ENCODE measurements around the gene NID2.

NID2 gene

GRCh38 chr14:52029881-52030280, 39.0 kb downstream of the NID2 start:
- H3K4me3 ChIP-seq (ENCODE audit: low read length in 2 of 2) = no peak overlapping the region
- no peaks in the 10 kb centered on the region for H3K36me3 ChIP-seq (ENCODE audit: control insufficient read depth in 2 of 2, insufficient read depth in 2 of 2, low read length in 2 of 2)
- H3K27me3 ChIP-seq (ENCODE audit: control insufficient read depth in 2 of 2, insufficient read depth in 2 of 2, low read length in 2 of 2) = no peaks in the 10 kb centered on the region
- no peak overlapping the region for H3K27ac ChIP-seq (ENCODE audit: low read depth in 2 of 2, low read length in 2 of 2)
- no peak overlapping the region for H3K9ac ChIP-seq (ENCODE audit: low read depth in 1 of 2, low read length in 2 of 2)
- H3K9me3 ChIP-seq (ENCODE audit: control insufficient read depth in 2 of 2, low read length in 2 of 2) = no peaks in the 10 kb centered on the region
- H3K4me1 ChIP-seq (ENCODE audit: control insufficient read depth in 2 of 2, insufficient read depth in 2 of 2, low read length in 2 of 2) = peaks cover 0 to 4% of the 10 kb centered on the region in 2 donors

GRCh38 chr14:52026901-52027300, 42.0 kb downstream of the NID2 start:
- Histone ChIP-seq H3K9ac (ENCODE audit: low read depth in 1 of 2, low read length in 2 of 2) (no peak overlapping the region), H3K36me3 (ENCODE audit: control insufficient read depth in 2 of 2, insufficient read depth in 2 of 2, low read length in 2 of 2) (no peaks in the 10 kb centered on the region), H3K27me3 (ENCODE audit: control insufficient read depth in 2 of 2, insufficient read depth in 2 of 2, low read length in 2 of 2) (no peaks in the 10 kb centered on the region), H3K27ac (ENCODE audit: low read depth in 2 of 2, low read length in 2 of 2) (no peak overlapping the region), H3K9me3 (ENCODE audit: control insufficient read depth in 2 of 2, low read length in 2 of 2) (no peaks in the 10 kb centered on the region), H3K4me3 (ENCODE audit: low read length in 2 of 2) (no peak overlapping the region), H3K4me1 (ENCODE audit: control insufficient read depth in 2 of 2, insufficient read depth in 2 of 2, low read length in 2 of 2) (peaks cover 4% of the 10 kb centered on the region in 2 donors)

DNA sequence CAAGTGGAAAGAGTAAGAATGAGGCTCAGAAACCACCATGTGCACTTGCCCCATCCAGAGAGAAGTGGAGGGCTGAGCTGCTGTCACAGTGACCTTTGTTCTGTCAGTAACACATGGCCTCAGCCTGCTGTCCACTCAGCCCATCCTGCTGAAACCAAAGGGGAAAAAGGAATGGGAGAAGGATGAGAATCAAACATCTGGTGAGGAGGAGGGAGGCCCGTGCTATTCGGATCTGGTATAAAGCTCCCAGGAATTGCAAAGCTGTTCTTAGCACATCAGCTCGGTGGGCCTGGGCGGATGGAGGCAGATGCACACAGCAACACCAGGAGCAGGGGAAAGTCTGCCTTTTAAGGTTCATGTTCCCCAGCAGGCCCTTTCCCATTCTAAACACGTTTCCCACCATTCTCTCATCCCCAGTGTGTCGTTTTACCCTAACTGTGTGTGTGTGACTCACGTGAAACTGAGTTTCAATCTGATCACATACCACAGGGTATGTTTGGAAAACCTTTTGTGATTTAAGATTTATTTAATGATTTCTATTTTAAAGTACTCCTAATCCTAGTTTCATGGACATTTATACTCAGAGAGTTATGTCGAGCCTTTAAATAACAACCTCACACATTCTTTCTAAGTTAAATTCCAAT, 42.7 kb downstream of the NID2 start:
- Histone ChIP-seq H3K36me3 (ENCODE audit: control insufficient read depth in 2 of 2, insufficient read depth in 2 of 2, low read length in 2 of 2) (no peaks in the 10 kb centered on the region), H3K4me1 (ENCODE audit: control insufficient read depth in 2 of 2, insufficient read depth in 2 of 2, low read length in 2 of 2) (peaks cover 10 to 11% of the 10 kb centered on the region in 2 donors), H3K27me3 (ENCODE audit: control insufficient read depth in 2 of 2, insufficient read depth in 2 of 2, low read length in 2 of 2) (no peaks in the 10 kb centered on the region), H3K9me3 (ENCODE audit: control insufficient read depth in 2 of 2, low read length in 2 of 2) (no peaks in the 10 kb centered on the region), H3K27ac (ENCODE audit: low read depth in 2 of 2, low read length in 2 of 2) (no peak overlapping the region), H3K9ac (ENCODE audit: low read depth in 1 of 2, low read length in 2 of 2) (no peak overlapping the region), H3K4me3 (ENCODE audit: low read length in 2 of 2) (no peak overlapping the region)

- no peak overlapping the region for H3K27ac ChIP-seq (ENCODE audit: low read depth in 2 of 2, low read length in 2 of 2)
Measured at GRCh38 chr14:52025310-52025709, 43.5 kb downstream of the NID2 start.

GRCh38 chr14:52023518-52023917, 45.3 kb downstream of the NID2 start:
- H3K27ac ChIP-seq (ENCODE audit: low read depth in 2 of 2, low read length in 2 of 2) = no peak overlapping the region
- no peaks in the 10 kb centered on the region for H3K36me3 ChIP-seq (ENCODE audit: control insufficient read depth in 2 of 2, insufficient read depth in 2 of 2, low read length in 2 of 2)
- no peaks in the 10 kb centered on the region for H3K27me3 ChIP-seq (ENCODE audit: control insufficient read depth in 2 of 2, insufficient read depth in 2 of 2, low read length in 2 of 2)
- H3K4me3 ChIP-seq (ENCODE audit: low read length in 2 of 2) = no peak overlapping the region
- H3K4me1 ChIP-seq (ENCODE audit: control insufficient read depth in 2 of 2, insufficient read depth in 2 of 2, low read length in 2 of 2) = peaks cover 27 to 28% of the 10 kb centered on the region in 2 donors
- H3K9ac ChIP-seq (ENCODE audit: low read depth in 1 of 2, low read length in 2 of 2) = no peak overlapping the region
- no peaks in the 10 kb centered on the region for H3K9me3 ChIP-seq (ENCODE audit: control insufficient read depth in 2 of 2, low read length in 2 of 2)

More at GRCh38 chr14:52025310-52025709, 43.5 kb downstream of the NID2 start:
- Histone ChIP-seq H3K36me3 (ENCODE audit: control insufficient read depth in 2 of 2, insufficient read depth in 2 of 2, low read length in 2 of 2) (no peaks in the 10 kb centered on the region), H3K4me1 (ENCODE audit: control insufficient read depth in 2 of 2, insufficient read depth in 2 of 2, low read length in 2 of 2) (peaks cover 11% of the 10 kb centered on the region in 2 donors), H3K4me3 (ENCODE audit: low read length in 2 of 2) (no peak overlapping the region), H3K9ac (ENCODE audit: low read depth in 1 of 2, low read length in 2 of 2) (no peak overlapping the region), H3K27me3 (ENCODE audit: control insufficient read depth in 2 of 2, insufficient read depth in 2 of 2, low read length in 2 of 2) (no peaks in the 10 kb centered on the region), H3K9me3 (ENCODE audit: control insufficient read depth in 2 of 2, low read length in 2 of 2) (no peaks in the 10 kb centered on the region)

DNA sequence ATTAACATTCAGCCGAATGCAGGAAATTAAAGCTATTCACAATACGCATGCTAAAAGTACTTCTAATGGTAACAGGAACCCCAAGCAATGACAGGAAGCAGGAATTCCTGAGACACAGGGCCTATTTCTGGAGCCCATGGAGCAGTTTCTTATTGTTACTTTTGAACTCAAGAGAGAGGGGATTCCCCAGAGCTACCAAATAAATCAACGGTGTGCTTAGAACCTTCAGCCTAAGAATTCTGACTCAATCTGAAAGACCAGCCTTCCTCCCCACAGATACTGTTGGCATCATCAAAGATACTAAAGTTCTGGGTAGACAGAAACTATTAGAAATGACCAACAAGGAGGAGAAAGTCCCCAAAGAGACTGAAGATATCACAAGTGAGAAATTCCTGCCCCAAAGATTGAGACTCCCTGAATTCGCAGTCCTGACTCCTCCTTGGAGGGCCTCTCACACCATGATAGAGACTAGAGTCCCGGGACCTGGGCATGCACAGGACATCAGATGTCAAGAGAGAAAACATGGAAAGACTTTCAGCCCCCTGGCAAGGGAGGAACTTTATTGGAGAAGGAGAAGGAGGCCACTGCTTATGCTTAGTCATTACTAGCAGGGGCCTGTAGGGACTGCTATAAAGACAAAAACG, 46.8 kb downstream of the NID2 start:
- H3K36me3 ChIP-seq (ENCODE audit: control insufficient read depth in 2 of 2, insufficient read depth in 2 of 2, low read length in 2 of 2) = no peaks in the 10 kb centered on the region
- H3K9ac ChIP-seq (ENCODE audit: low read depth in 1 of 2, low read length in 2 of 2) = no peak overlapping the region
- peaks cover 28 to 30% of the 10 kb centered on the region in 2 donors for H3K4me1 ChIP-seq (ENCODE audit: control insufficient read depth in 2 of 2, insufficient read depth in 2 of 2, low read length in 2 of 2)
- peak overlapping the region in 1 of 2 donors; percentile 75 for H3K27ac ChIP-seq (ENCODE audit: low read depth in 2 of 2, low read length in 2 of 2)
- H3K27me3 ChIP-seq (ENCODE audit: control insufficient read depth in 2 of 2, insufficient read depth in 2 of 2, low read length in 2 of 2) = no peaks in the 10 kb centered on the region
- H3K9me3 ChIP-seq (ENCODE audit: control insufficient read depth in 2 of 2, low read length in 2 of 2) = no peaks in the 10 kb centered on the region
- H3K4me3 ChIP-seq (ENCODE audit: low read length in 2 of 2) = no peak overlapping the region

- Histone ChIP-seq H3K36me3 (ENCODE audit: control insufficient read depth in 2 of 2, insufficient read depth in 2 of 2, low read length in 2 of 2) (no peaks in the 10 kb centered on the region), H3K4me1 (ENCODE audit: control insufficient read depth in 2 of 2, insufficient read depth in 2 of 2, low read length in 2 of 2) (peaks cover 28 to 30% of the 10 kb centered on the region in 2 donors), H3K27ac (ENCODE audit: low read depth in 2 of 2, low read length in 2 of 2) (peak overlapping the region; percentile 75 to 83), H3K27me3 (ENCODE audit: control insufficient read depth in 2 of 2, insufficient read depth in 2 of 2, low read length in 2 of 2) (no peaks in the 10 kb centered on the region), H3K9ac (ENCODE audit: low read depth in 1 of 2, low read length in 2 of 2) (no peak overlapping the region), H3K9me3 (ENCODE audit: control insufficient read depth in 2 of 2, low read length in 2 of 2) (no peaks in the 10 kb centered on the region), H3K4me3 (ENCODE audit: low read length in 2 of 2) (peak overlapping the region; percentile 2 to 23)
Measured at GRCh38 chr14:52020866-52021717, 47.8 kb downstream of the NID2 start.

DNA sequence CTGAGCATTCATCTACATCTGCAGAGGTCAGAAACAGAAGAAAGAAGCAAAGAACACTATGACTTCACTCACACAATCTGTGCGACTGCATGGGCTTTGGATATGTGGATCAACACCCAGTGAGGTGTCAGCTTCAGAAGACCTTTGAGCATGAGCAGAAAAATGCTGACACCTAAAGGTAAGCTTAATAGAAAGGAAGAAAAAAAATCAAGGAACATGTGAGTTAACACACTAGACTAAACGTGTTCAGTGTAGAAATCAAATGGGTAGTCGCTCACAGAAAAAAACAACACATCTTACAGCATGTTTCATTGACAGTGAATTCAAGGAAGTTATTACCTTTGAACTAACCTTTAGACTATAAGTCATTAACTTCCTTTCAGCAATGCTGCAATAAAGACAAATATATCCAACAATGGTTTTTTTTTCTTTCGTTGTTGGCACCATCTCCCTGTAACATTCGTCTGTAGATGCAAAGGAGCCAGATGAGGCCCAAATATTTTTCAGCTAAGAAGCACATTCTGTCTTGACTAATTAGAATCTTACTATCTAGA, 48.6 kb downstream of the NID2 start:
- H3K9ac ChIP-seq (ENCODE audit: low read depth in 1 of 2, low read length in 2 of 2) = peak overlapping the region; percentile 47 to 53
- H3K27ac ChIP-seq (ENCODE audit: low read depth in 2 of 2, low read length in 2 of 2) = peak overlapping the region; percentile 76 to 83
- peaks cover 28 to 30% of the 10 kb centered on the region in 2 donors for H3K4me1 ChIP-seq (ENCODE audit: control insufficient read depth in 2 of 2, insufficient read depth in 2 of 2, low read length in 2 of 2)
- H3K4me3 ChIP-seq (ENCODE audit: low read length in 2 of 2) = peak overlapping the region; percentile 20 to 56
- H3K36me3 ChIP-seq (ENCODE audit: control insufficient read depth in 2 of 2, insufficient read depth in 2 of 2, low read length in 2 of 2) = no peaks in the 10 kb centered on the region
- H3K9me3 ChIP-seq (ENCODE audit: control insufficient read depth in 2 of 2, low read length in 2 of 2) = no peaks in the 10 kb centered on the region
- H3K27me3 ChIP-seq (ENCODE audit: control insufficient read depth in 2 of 2, insufficient read depth in 2 of 2, low read length in 2 of 2) = no peaks in the 10 kb centered on the region

DNA sequence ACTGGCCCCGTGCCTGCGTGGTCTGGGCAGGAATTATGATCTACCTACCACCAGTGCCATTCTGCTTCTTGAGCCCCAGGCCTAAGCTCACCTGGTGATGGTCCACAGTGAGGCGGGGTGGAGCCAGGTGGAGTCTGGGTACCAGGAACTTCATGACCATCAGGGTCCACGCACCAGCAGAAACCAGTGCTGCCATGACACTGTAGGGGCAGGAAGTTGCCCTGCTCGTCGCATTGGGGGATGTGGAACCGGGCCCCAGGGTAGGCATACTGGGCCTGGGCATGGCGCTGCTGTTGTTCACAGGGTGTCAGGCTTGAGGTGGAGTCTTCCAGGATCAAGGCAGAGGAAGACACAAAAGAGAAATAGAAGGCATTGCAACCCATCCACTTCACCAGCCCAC, 49.9 kb downstream of the NID2 start:
- Histone ChIP-seq H3K4me3 (ENCODE audit: low read length in 2 of 2) (peak overlapping the region; percentile 20 to 23), H3K9me3 (ENCODE audit: control insufficient read depth in 2 of 2, low read length in 2 of 2) (no peaks in the 10 kb centered on the region), H3K27me3 (ENCODE audit: control insufficient read depth in 2 of 2, insufficient read depth in 2 of 2, low read length in 2 of 2) (no peaks in the 10 kb centered on the region), H3K4me1 (ENCODE audit: control insufficient read depth in 2 of 2, insufficient read depth in 2 of 2, low read length in 2 of 2) (peaks cover 28 to 30% of the 10 kb centered on the region in 2 donors), H3K9ac (ENCODE audit: low read depth in 1 of 2, low read length in 2 of 2) (no peak overlapping the region), H3K27ac (ENCODE audit: low read depth in 2 of 2, low read length in 2 of 2) (peak overlapping the region; percentile 62 to 76), H3K36me3 (ENCODE audit: control insufficient read depth in 2 of 2, insufficient read depth in 2 of 2, low read length in 2 of 2) (no peaks in the 10 kb centered on the region)

DNA sequence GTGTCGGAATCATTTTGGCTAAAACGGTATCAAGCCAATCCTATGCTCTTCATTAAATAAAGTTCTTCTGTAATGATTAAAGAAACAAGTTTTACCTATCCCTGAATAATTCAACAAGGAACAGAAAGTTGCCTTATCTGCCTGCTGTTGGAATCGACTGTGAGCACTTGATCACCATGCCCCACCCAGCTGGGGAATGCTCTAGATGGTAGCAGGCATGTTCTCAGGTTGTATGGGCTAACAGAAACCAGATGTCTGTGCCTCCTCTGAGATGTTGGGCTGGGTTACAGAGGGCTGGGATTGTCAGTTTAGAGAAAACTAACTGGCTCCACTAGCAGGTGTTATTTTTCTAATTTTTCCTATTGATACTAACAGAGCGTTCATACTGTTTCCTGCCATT, 50.6 kb downstream of the NID2 start:
- Histone ChIP-seq H3K4me3 (ENCODE audit: low read length in 2 of 2) (peak overlapping the region in 1 of 2 donors; percentile 23), H3K4me1 (ENCODE audit: control insufficient read depth in 2 of 2, insufficient read depth in 2 of 2, low read length in 2 of 2) (peaks cover 28 to 30% of the 10 kb centered on the region in 2 donors), H3K27ac (ENCODE audit: low read depth in 2 of 2, low read length in 2 of 2) (peak overlapping the region; percentile 62 to 76), H3K9me3 (ENCODE audit: control insufficient read depth in 2 of 2, low read length in 2 of 2) (no peaks in the 10 kb centered on the region), H3K27me3 (ENCODE audit: control insufficient read depth in 2 of 2, insufficient read depth in 2 of 2, low read length in 2 of 2) (no peaks in the 10 kb centered on the region), H3K9ac (ENCODE audit: low read depth in 1 of 2, low read length in 2 of 2) (no peak overlapping the region), H3K36me3 (ENCODE audit: control insufficient read depth in 2 of 2, insufficient read depth in 2 of 2, low read length in 2 of 2) (no peaks in the 10 kb centered on the region)
